Measurements from ENCODE around the gene ANO7. TPM values are rescaled to one million over a fixed set of nuclear protein-coding genes. Genes with fewer than 3 reads are reported as not detected.

ANO7 gene
- total RNA-seq, 4 donors from 2014 or later = 0.10 to 0.62 (median 0.24) TPM

- H3K27me3 ChIP-seq = no peaks in the 10 kb centered on the region
- in situ Hi-C loops (cut with MboI; ENCODE audit: low sequenced_read_pairs in 4 of 4) (no loop called here), intact Hi-C loops (cut with DNase I; ENCODE audit: low total_unique reads) (no loop called here)
- DNase-seq = no peak
- no peak for ATAC-seq
- H3K27ac ChIP-seq = no peak overlapping the region
- H3K4me3 ChIP-seq = no peak overlapping the region
- no peaks in the 10 kb centered on the region for H3K4me1 ChIP-seq
- H3K9me3 ChIP-seq = no peaks in the 10 kb centered on the region
- no peak for TF ChIP-seq CTCF (IDR thresholded peaks at IDR 0.05 in 4 of 5, conservative IDR thresholded peaks at IDR 0.05 in 1 of 5)
- no peak for TF ChIP-seq POLR2A (IDR thresholded peaks at IDR 0.05)
- no peaks in the 10 kb centered on the region for H3K36me3 ChIP-seq
Measured at GRCh38 chr2:241197947-241198346, 9.5 kb downstream of the ANO7 start.

GRCh38 chr2:241198381-241199279 lies 10.2 kb downstream of the ANO7 start:
- no peaks in the 10 kb centered on the region for H3K36me3 ChIP-seq
- DNase-seq (no peak), ATAC-seq (no peak)
- H3K9me3 ChIP-seq = no peaks in the 10 kb centered on the region
- H3K4me3 ChIP-seq = no peak overlapping the region
- intact Hi-C loops (cut with DNase I; ENCODE audit: low total_unique reads) = no loop called here
- H3K4me1 ChIP-seq = no peaks in the 10 kb centered on the region
- H3K27me3 ChIP-seq = no peaks in the 10 kb centered on the region
- no peak overlapping the region for H3K27ac ChIP-seq
- in situ Hi-C loops (cut with MboI; ENCODE audit: low sequenced_read_pairs in 4 of 4) = no loop called here
- TF ChIP-seq POLR2A (IDR thresholded peaks at IDR 0.05) (no peak), CTCF (IDR thresholded peaks at IDR 0.05 in 4 of 5, conservative IDR thresholded peaks at IDR 0.05 in 1 of 5) (no peak)

GRCh38 chr2:241199286-241199685 lies 10.8 kb downstream of the ANO7 start:
- H3K9me3 ChIP-seq = no peaks in the 10 kb centered on the region
- TF ChIP-seq CTCF (IDR thresholded peaks at IDR 0.05 in 4 of 5, conservative IDR thresholded peaks at IDR 0.05 in 1 of 5) (no peak), POLR2A (IDR thresholded peaks at IDR 0.05) (no peak)
- H3K4me3 ChIP-seq = no peak overlapping the region
- DNase-seq (no peak), ATAC-seq (no peak)
- in situ Hi-C loops (cut with MboI; ENCODE audit: low sequenced_read_pairs in 4 of 4) (no loop called here), intact Hi-C loops (cut with DNase I; ENCODE audit: low total_unique reads) (no loop called here)
- H3K4me1 ChIP-seq = no peaks in the 10 kb centered on the region
- no peaks in the 10 kb centered on the region for H3K36me3 ChIP-seq
- H3K27ac ChIP-seq = no peak overlapping the region
- H3K27me3 ChIP-seq = no peaks in the 10 kb centered on the region

GRCh38 chr2:241199897-241200821 lies 11.7 kb downstream of the ANO7 start:
- no peak for DNase-seq
- intact Hi-C loops (cut with DNase I; ENCODE audit: low total_unique reads) (no loop called here), in situ Hi-C loops (cut with MboI; ENCODE audit: low sequenced_read_pairs in 4 of 4) (no loop called here)
- H3K4me1 ChIP-seq = no peaks in the 10 kb centered on the region
- H3K27ac ChIP-seq = no peak overlapping the region
- H3K36me3 ChIP-seq = no peaks in the 10 kb centered on the region
- no peaks in the 10 kb centered on the region for H3K9me3 ChIP-seq
- H3K27me3 ChIP-seq = no peaks in the 10 kb centered on the region
- no peak for ATAC-seq
- TF ChIP-seq POLR2A (IDR thresholded peaks at IDR 0.05) = no peak
- no peak for TF ChIP-seq CTCF (IDR thresholded peaks at IDR 0.05 in 4 of 5, conservative IDR thresholded peaks at IDR 0.05 in 1 of 5)
- H3K4me3 ChIP-seq = no peak overlapping the region

Measured in gastrocnemius medialis (tissue), 4 donors.